DMS79 treated with DMSO at 0.1 percent for 48 hours (cell line): Measurements from ENCODE around the gene DDIT3.
"Not testable (repeated sequence)": the region's sequence is repeated elsewhere in the genome, so short reads cannot be mapped to it uniquely, and the experiment has no call there.

Source experiments
- DNase-seq: peaks from one replicate; lab custom pipeline; 2025; lab: John Stamatoyannopoulos, UW

The DDIT3 gene

GRCh38 chr12:57513266-57513665, 7.0 kb downstream of the DDIT3 start:
- DNase-seq: no peak

- DNase-seq: no peak
Observed at GRCh38 chr12:57512665-57513064, 7.6 kb downstream of the DDIT3 start.

GRCh38 chr12:57511588-57512325, 8.6 kb downstream of the DDIT3 start:
- DNase-seq: no peak

- DNase-seq: no peak
Observed at GRCh38 chr12:57511161-57511560, 9.2 kb downstream of the DDIT3 start.

- DNase-seq: not testable (repeated sequence)
Observed at GRCh38 chr12:57507796-57508195, 12.5 kb downstream of the DDIT3 start.

- DNase-seq: not testable (repeated sequence)
Observed at GRCh38 chr12:57506541-57506940, 13.8 kb downstream of the DDIT3 start.

- not testable (repeated sequence) for DNase-seq
Observed at GRCh38 chr12:57502311-57502969, 17.9 kb downstream of the DDIT3 start.

GRCh38 chr12:57500213-57500612, 20.1 kb downstream of the DDIT3 start:
- DNase-seq: no peak

- DNase-seq: no peak
Observed at GRCh38 chr12:57498571-57498970, 21.7 kb downstream of the DDIT3 start.

GRCh38 chr12:57498132-57498502, 22.2 kb downstream of the DDIT3 start:
- no peak for DNase-seq

GRCh38 chr12:57497223-57498131, 22.8 kb downstream of the DDIT3 start:
- no peak for DNase-seq

- no peak for DNase-seq
Observed at GRCh38 chr12:57496822-57497221, 23.5 kb downstream of the DDIT3 start.

GRCh38 chr12:57495051-57495701, 25.1 kb downstream of the DDIT3 start:
- not testable (repeated sequence) for DNase-seq

GRCh38 chr12:57491393-57492280, 28.7 kb downstream of the DDIT3 start:
- DNase-seq: no peak

- DNase-seq: no peak
Observed at GRCh38 chr12:57490126-57490525, 30.2 kb downstream of the DDIT3 start.

GRCh38 chr12:57489157-57489641, 31.1 kb downstream of the DDIT3 start:
- no peak for DNase-seq

GRCh38 chr12:57488402-57489156, 31.7 kb downstream of the DDIT3 start:
- no peak for DNase-seq

- DNase-seq: peak; percentile 82
Observed at GRCh38 chr12:57487597-57488401, 32.5 kb downstream of the DDIT3 start, which contains the start of gene MARS1. TSS of gene MARS1 (plus strand) at chr12:57488068. CDS start at chr12:57488091, 23 bp downstream.

GRCh38 chr12:57487055-57487596, 33.2 kb downstream of the DDIT3 start:
- DNase-seq: no peak
